CD4-positive, alpha-beta T cell treated with Interleukin-17A for 4 hours (primary cell): ENCODE data around the gene MT1A.
A peak's percentile ranks its signal among the peaks of the same experiment; 100 is the strongest.

Source experiments
- DNase-seq: peaks from one replicate; pipeline ENCODE4 v3.0.0-alpha.2; 2020; ENCODE audit warnings: mixed read lengths

The MT1A gene

DNA sequence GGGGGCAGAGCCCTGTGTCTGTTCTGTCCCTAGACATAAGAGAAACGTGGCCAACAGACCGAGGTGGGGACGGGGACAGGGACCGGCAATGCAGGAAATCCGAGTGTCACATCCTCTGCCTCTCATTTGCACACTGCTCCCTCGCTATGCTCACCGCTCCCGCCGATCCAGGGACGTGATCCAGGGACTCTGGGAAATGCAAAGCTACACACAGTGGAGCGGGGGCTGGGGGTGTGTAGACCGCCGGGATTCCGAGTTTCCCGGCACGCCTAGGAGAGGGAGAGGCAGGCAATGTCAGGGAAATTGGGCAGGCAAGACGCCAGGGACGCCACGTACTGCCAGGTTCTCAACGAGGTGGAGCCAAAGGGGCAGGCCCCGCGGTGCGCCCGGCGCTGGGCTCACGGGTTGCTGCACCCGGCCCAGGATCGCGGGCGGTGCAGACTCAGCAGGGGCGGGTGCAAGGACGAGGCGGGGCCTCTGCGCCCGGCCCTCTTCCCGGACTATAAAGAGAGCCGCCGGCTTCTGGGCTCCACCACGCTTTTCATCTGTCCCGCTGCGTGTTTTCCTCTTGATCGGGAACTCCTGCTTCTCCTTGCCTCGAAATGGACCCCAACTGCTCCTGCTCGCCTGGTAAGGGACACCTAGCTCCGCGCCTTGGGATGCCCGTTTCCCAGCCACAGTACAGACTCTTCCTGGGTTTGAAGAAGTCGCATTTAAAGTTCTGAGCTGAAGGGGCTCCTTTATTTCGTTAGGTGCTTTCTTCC lies 43.7 kb downstream of the MT1A start, which contains the start of gene MT1X:
Gene MT1X, plus strand, starts transcription at position 532 of the 764 bp plus-strand sequence. Its CDS starts 71 bp downstream, at position 603.
- DNase-seq: peak; percentile 91

DNA sequence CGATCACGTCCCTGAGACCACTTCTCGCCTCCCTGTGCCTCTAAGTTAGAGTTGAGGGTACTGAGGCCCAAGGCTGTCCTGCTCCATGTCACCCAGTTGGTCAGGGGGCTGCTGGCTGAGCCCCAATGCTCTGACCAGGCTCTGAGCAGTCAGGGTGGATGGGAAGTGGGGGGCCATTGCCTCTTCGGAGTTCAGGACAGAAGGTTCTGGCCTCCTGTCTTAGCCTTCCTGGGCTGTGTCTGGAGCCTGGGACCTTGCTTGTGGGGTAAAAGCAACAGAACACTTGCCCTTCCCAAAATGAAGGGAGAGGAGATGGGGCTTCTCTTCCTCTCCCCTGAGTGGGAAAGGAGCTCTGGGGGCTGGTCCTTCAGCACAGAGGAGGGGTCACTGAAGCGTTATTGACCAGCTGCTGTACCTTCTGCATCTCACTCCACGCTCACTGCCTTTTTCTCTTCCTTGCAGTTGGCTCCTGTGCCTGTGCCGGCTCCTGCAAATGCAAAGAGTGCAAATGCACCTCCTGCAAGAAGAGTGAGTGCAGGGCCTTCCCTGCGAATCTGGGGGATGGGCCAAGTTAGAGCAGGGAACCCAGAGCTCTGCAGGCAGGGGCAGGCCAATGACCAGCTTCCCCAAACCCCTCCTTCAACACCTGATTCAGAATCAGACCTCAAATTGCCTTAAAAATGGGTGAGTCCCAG lies 44.4 kb downstream of the MT1A start:
- no peak for DNase-seq

DNA sequence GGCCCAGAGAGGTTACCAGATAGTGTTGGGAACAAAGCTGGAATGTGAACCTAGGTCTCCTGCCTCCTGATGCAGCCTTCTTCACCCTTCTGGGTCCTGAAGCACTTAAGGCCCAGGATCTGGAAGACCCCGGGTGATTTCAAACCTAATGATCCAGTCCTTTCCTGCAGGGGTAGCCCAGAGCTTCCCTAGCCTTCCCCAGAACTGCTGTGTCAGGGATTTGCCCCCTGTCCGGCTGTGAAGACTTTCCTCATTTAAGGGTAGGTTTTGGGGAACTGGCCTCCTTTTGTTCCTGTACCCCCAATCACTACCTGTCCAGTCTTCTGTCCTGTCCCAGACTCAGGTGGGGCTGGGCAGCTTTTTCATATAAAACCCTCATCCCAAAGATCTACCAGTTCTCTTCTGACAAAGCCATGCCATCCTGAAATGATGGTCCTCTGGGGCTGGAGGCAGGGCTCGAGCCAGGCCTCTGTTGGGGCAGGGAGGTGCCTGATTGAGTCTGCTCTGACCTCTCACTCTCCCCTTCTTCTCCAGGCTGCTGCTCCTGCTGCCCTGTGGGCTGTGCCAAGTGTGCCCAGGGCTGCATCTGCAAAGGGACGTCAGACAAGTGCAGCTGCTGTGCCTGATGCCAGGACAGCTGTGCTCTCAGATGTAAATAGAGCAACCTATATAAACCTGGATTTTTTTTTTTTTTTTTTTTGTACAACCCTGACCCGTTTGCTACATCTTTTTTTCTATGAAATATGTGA lies 45.1 kb downstream of the MT1A start:
- no peak for DNase-seq

DNA sequence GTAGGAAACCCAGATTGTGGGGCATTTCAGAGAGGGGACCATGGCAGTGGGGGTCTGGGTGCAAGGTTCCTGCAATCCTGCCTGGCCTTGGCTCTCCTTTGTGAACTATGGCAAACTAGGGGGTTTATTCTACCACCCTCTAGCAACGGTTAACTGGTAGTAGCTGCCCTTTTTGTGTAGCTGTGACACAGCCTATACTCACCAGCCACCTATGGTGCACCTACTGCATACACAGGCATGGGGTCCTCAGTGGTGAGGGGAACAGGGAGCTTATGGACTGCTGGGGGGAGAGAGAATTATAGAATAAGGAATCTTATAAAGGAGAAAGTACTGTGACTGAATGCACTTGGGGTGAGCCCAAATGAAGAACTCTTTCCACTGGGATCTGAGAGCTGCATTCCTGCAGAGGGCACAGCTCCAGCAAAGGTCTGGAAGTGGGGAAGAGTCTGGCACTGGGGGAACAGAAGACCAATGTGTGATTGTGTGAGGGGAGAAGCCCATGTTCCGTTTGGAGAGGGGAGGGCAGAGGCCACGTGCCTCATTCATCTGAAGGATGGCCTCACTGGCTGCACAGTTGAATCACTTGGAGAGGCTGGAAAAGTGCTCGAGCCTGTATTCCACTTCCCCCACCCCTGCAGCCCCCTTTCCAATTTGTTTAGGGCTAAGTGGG lies 45.9 kb downstream of the MT1A start:
- DNase-seq: no peak

DNA sequence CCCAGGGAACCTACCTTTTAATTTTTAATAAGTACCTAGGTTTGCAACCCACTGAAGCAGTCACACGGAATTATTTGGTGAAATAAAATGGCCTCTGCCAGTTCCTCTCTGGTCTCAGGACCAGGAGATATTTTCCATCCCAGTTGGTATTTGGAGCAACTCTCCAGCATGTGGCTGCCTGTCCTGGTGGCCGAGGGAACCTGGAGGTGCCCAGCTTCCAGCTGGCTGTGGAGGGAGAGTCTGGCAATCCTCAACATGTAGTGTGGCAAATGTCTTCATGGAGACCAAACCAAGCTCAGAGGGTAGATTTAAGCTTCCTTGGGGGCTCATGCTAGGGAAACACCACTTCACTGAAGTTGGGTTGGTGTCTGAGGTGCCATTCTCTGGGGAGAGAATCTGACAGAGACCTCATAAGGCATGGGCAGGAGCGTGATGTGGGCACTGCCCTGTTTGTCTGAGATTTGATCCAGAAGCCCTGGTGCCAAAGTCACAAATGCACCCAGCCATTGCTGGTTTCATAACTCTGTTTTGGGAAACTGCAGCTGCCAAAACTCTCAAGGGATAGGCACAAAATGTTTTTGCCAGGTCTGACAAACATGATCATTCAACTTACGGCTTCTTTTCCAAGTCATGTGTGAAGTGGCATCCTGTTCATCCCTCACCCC lies 46.6 kb downstream of the MT1A start:
- no peak for DNase-seq

DNA sequence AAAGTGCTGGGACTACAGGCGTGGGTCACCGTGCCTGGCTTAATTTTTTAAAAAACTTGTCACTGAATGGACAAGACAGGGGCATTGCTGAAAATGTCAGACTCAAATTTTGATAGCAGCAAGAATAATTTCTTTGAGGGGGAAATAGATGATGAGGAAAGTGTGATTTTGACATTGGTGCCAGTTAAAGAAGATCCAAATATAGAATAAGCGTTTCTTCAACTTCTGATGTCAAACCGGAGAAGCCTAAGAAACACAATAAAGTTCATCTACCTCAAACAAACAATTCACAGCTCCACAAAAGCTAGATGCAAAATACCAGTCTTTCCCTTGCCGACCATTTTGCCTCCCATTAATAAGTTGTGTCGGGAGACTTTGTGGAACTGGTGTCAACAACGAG lies 48.3 kb downstream of the MT1A start:
- DNase-seq: no peak

DNA sequence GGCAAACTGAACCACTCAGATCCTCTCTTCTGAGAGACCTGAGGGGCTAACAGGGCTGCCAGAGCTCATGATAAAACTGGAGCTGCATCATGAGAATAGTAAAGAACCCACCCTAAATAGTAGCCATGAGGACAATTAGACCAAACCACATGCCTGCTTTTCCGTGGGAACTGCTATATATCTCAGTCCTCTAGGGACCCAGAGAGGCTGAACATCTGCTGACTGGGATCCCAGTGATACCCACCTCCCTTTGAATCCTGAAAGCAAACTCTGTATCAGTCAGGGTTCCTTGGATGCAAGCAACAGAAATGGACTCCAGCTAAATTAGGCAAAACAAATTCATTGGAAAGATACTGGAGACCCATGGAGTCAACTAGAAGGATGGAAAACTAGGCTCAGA lies 50.3 kb downstream of the MT1A start:
- DNase-seq: no peak

DNA sequence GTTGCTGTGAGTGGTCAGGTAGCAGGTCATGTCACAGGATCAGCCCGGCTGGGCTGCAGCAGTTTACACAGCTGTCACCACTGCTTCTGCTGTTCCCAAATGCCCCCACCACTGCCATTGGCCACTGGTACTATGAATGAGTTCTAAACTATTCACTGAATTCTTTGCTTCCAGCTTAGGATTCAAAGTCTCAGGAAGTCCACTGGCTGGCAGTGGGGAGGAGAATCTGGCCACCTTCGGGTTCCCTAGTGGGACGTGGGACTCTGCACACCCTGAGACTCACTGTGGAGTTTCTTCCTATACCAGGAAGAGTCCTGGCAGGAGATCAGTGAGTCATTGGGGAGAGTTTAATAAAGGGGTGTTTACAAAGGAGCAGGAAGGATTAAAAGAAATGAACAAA lies 50.7 kb downstream of the MT1A start:
- DNase-seq: no peak
